GM19324 (cell line): ENCODE data around the gene POLRMT.

ENCODE experiments used
- ATAC-seq: cut with Tn5 transposase; IDR thresholded peaks from one replicate; pipeline ENCODE4 v1.9.1; 2021; ENCODE audit warnings: mild to moderate bottlenecking, moderate library complexity; ENCODE audit not compliant: unreplicated experiment, low FRiP score

The POLRMT gene

GRCh38 chr19:570251-570686 lies 63.1 kb downstream of the POLRMT start:
- ATAC-seq = no peak

GRCh38 chr19:567296-567900 lies 65.9 kb downstream of the POLRMT start:
- no peak for ATAC-seq
